ENCODE measurements around the gene CCNL2. TPM values are rescaled to one million over a fixed set of nuclear protein-coding genes. Genes with fewer than 3 reads are reported as not detected.

The CCNL2 gene
- total and polyA plus RNA-seq, 2 of the 13 experiments (the other 11 are each of a cell fraction or from before 2014, with no cell fraction given), result 105 to 340 TPM

DNA sequence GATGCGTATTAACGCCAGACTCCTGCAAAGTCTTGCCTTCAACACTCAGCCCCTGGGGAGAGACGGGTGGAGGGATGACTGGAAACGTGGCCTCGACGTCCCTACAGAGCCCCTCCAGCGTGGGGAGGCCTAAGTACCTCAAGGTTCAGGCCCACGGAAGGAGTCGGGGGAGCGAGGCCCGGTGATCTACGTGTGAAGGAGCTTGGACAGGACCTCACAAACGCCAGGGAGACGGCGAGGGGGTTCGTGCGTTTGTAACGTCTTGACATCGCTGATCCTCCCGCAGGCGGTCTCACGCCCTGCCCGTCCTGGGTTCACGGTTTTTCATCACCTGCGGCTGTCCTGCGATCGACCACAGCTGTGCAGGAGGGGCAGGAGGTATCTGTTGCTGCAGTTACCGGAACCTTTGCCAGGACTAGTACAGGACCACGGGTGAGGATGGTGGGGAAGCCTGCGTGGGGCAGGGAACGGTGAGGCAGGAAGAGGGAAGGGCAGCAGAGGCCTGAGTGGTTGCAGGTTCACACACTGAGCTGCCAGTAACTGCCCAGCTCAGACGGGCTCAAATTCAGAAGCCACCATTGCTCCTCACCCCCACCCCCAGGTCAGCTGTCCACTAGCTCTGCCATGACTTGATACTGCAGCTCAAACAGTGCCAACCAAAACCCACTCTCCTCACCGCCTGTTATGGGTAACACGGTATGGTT is 889 bp upstream of the CCNL2 start:
- no peak overlapping the region for H2AFZ ChIP-seq (ENCODE audit: low read length)
- peaks cover 17% of the 10 kb centered on the region for H4K20me1 ChIP-seq (ENCODE audit: insufficient read depth, low read length)
- peak overlapping the region; percentile 90 for H3K9ac ChIP-seq (ENCODE audit: insufficient read depth, low read depth, low read length)
- no peaks in the 10 kb centered on the region for H3K27me3 ChIP-seq (ENCODE audit: control insufficient read depth in 1 of 2, insufficient read depth in 2 of 2, low read length in 2 of 2)
- no peak for FAIRE-seq
- POLR2A ChIA-PET, result interaction anchor here (0.7 to 12.4 kb wide), 15 partner anchors 8 to 111 kb away, joined by 3 to 355 read pairs (median 15); partner anchors contain the start of genes ANKRD65, ATAD3A, AURKAIP1 and DVL1
- DNase-seq (ENCODE audit: low spot score), result no peak
- intact Hi-C loops (cut with micrococcal nuclease; ENCODE audit: unreplicated experiment), result loop anchor here (2.0 kb wide), 1 partner anchor 23 kb away; no protein-coding TSS in a partner anchor
- no TSS peak for BruUV-seq (replicated peaks)
- CTCF ChIA-PET (ENCODE audit: low intra/inter-chr PET ratio, low total read pairs), result no interaction called here
- ATAC-seq, result peak; percentile 0; the same call in 2 of the 3 replicates
- no peaks in the 10 kb centered on the region for H3K9me3 ChIP-seq (ENCODE audit: low read length)
- 4% methylated on average over 19 of the region's 34 CpGs for WGBS (ENCODE audit: low lambda C conversion rate)
- H3K4me3 ChIP-seq (replicated peaks in 1 of 3; ENCODE audit: insufficient read depth in 1 of 3, low read depth in 2 of 3, low read length in 3 of 3), result peak overlapping the region; percentile 75 to 95 (median 89)
- peaks cover 56% of the 10 kb centered on the region for H3K4me1 ChIP-seq (ENCODE audit: insufficient read depth, low read length)
- peak overlapping the region; percentile 94 for H3K4me2 ChIP-seq (ENCODE audit: low read depth, low read length)
- peak overlapping the region; percentile 85 for H3K27ac ChIP-seq (ENCODE audit: extremely low read length, insufficient read depth, low read length)
- peaks cover 10 to 42% of the 10 kb centered on the region in 2 experiments; a peak in 4 of 5 replicates for H3K36me3 ChIP-seq (replicated peaks in 1 of 2; ENCODE audit: control insufficient read depth in 1 of 2, insufficient read depth in 2 of 2, low read length in 2 of 2)
- in situ Hi-C loops (cut with HindIII; ENCODE audit: extremely low pct_ligation_motif_present, low pct_unique_long_range_greater_than_20kb), result loop anchor here (5.0 kb wide), 1 partner anchor 37 kb away; the partner anchor contains the start of gene VWA1
- peaks cover 45% of the 10 kb centered on the region for H3K79me2 ChIP-seq (ENCODE audit: insufficient read depth, low read length)
- TF ChIP-seq ZNF460 (CRISPR knock-in tag; IDR thresholded peaks at IDR 0.05; ENCODE audit: borderline replicate concordance) (no peak), CC2D1A (CRISPR knock-in tag; IDR thresholded peaks at IDR 0.05) (no peak), DR1 (CRISPR knock-in tag; IDR thresholded peaks at IDR 0.05) (no peak), NFYB (CRISPR knock-in tag; IDR thresholded peaks at IDR 0.05) (no peak), ZNF747 (CRISPR knock-in tag; IDR thresholded peaks at IDR 0.05; ENCODE audit: borderline replicate concordance) (no peak), RCOR2 (CRISPR knock-in tag; IDR thresholded peaks at IDR 0.05) (no peak), ZNF607 (CRISPR knock-in tag; IDR thresholded peaks at IDR 0.05; ENCODE audit: borderline replicate concordance) (no peak), JUNB (CRISPR knock-in tag; IDR thresholded peaks at IDR 0.05; ENCODE audit: borderline replicate concordance) (no peak), NFE2 (CRISPR knock-in tag; IDR thresholded peaks at IDR 0.05) (no peak), KAT2B (IDR thresholded peaks at IDR 0.05; ENCODE audit: borderline replicate concordance, low read depth, low read length) (no peak), SRY (CRISPR knock-in tag; IDR thresholded peaks at IDR 0.05) (peak; percentile 56; the same call in 1 of the 2 replicates), ZNF343 (CRISPR knock-in tag; IDR thresholded peaks at IDR 0.05) (no peak), HOXA3 (CRISPR knock-in tag; IDR thresholded peaks at IDR 0.05) (no peak), ZNF800 (CRISPR knock-in tag; IDR thresholded peaks at IDR 0.05) (no peak), ZNF432 (CRISPR knock-in tag; IDR thresholded peaks at IDR 0.05; ENCODE audit: borderline replicate concordance) (peak; percentile 52; the same call in 1 of the 2 replicates), ZNF660 (CRISPR knock-in tag; IDR thresholded peaks at IDR 0.05; ENCODE audit: borderline replicate concordance, low read depth) (no peak), KLF16 (CRISPR knock-in tag; IDR thresholded peaks at IDR 0.05) (0 out of 4 replicates have a peak, but pooled peaks of 1 of the 2 experiments have one; percentile 47), RXRA (CRISPR knock-in tag; IDR thresholded peaks at IDR 0.05) (no peak; the same call in 1 of the 2 replicates), ZNF670 (CRISPR knock-in tag; IDR thresholded peaks at IDR 0.05; ENCODE audit: borderline replicate concordance) (no peak), THYN1 (CRISPR knock-in tag; IDR thresholded peaks at IDR 0.05; ENCODE audit: borderline replicate concordance, low read depth) (no peak), CBX1 (IDR thresholded peaks at IDR 0.05; ENCODE audit: low read depth) (no peak), POLR2A (IDR thresholded peaks at IDR 0.05; ENCODE audit: insufficient read depth in 1 of 2, low read depth in 2 of 2, low read length in 2 of 2) (no peak), SIX4 (CRISPR knock-in tag; IDR thresholded peaks at IDR 0.05) (no peak), PTBP1 (IDR thresholded peaks at IDR 0.05; ENCODE audit: low read depth, low read length, poor library complexity, severe bottlenecking) (no peak)
- TF ChIP-seq, protein P1, sequence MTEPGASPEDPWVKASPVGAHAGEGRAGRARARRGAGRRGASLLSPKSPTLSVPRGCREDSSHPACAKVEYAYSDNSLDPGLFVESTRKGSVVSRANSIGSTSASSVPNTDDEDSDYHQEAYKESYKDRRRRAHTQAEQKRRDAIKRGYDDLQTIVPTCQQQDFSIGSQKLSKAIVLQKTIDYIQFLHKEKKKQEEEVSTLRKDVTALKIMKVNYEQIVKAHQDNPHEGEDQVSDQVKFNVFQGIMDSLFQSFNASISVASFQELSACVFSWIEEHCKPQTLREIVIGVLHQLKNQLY (CRISPR knock-in tag; IDR thresholded peaks at IDR 0.05), result no peak
